Stimulated activated CD8-positive, alpha-beta memory T cell treated with anti-CD3 and anti-CD28 coated beads, Interleukin-12 subunit alpha, Interleukin-12 subunit beta, amount 100 ng/mL, for 4 hours (primary cell): ENCODE results near the gene ATP8B3.

Experiments
- DNase-seq: peaks from one replicate; pipeline ENCODE4 v3.0.0-alpha.2; 2020; ENCODE audit warnings: low read depth

ATP8B3 gene

GRCh38 chr19:1756705-1757465 is 55.2 kb downstream of the ATP8B3 start:
- DNase-seq, result no peak

DNA sequence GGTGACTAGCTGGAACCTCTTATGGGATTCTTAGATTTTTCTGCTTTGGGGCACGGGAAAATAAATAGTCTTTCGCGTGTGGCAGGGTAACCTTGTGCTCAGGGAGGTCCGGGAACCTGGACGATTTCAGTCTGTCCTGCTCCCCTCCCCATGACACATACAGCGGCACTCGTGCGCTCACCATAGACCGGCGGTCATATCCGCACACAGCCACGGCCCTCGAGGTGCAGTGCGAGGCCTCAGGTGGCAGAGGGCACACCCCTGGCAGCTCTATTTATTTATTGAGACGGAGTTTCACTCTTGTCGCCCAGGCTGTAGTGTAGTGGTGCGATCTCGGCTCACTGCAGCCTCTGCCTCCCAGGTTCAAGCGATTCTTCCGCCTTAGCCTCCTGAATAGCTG is 55.8 kb downstream of the ATP8B3 start:
- no peak for DNase-seq

DNA sequence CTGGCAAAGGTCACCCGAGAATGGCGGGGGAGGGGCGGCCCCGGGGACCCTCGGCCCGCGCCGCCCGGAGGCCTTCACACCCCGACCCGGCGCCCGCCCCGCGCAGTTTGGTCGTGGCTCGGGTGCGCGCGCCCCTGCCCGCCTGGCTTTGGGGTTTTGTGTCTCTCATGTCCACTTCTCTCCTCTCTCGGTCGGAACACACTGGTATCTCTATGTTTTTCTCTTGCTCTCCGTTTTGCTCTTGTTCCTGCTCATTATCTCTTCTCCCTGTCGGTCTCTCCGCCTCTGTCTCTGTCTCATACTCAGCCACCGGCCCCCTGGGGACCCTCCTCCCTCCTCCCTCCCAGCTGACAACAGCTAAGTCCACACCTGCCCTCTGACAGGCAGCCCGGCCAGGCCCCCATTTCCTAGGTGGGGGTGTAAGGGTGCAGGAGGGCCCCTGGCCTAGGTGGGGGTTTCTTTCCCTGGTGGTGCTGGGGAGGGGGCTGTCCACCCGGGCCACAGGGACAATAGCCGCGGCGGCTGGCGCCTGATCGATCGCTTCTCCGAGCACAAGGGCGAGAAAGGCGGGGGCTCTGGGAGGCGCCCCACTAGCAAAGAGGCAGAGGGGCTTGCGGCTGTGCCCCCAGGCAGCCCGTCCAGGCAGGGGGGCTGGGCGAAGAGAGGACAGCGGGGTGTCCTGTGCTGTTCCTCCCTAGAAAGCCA is 56.5 kb downstream of the ATP8B3 start:
- DNase-seq, result no peak

- no peak for DNase-seq
Measured at GRCh38 chr19:1754636-1755466, 57.2 kb downstream of the ATP8B3 start.

DNA sequence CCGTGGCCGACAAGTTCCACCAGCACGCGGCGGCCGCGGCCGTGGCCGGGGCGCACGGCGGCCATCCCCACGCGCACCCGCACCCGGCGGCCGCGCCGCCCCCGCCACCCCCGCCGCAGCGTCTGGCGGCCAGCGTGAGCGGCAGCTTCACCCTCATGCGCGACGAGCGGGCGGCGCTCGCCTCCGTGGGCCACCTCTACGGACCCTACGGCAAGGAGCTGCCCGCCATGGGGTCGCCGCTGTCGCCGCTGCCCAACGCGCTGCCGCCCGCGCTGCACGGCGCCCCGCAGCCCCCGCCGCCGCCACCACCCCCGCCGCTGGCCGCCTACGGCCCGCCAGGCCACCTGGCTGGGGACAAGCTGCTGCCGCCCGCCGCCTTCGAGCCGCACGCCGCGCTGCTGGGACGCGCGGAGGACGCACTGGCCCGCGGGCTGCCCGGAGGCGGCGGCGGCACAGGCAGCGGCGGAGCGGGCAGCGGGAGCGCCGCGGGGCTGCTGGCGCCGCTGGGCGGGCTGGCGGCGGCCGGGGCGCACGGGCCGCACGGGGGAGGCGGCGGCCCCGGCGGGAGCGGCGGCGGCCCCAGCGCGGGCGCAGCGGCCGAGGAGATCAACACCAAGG is 57.9 kb downstream of the ATP8B3 start:
- DNase-seq, result no peak

DNA sequence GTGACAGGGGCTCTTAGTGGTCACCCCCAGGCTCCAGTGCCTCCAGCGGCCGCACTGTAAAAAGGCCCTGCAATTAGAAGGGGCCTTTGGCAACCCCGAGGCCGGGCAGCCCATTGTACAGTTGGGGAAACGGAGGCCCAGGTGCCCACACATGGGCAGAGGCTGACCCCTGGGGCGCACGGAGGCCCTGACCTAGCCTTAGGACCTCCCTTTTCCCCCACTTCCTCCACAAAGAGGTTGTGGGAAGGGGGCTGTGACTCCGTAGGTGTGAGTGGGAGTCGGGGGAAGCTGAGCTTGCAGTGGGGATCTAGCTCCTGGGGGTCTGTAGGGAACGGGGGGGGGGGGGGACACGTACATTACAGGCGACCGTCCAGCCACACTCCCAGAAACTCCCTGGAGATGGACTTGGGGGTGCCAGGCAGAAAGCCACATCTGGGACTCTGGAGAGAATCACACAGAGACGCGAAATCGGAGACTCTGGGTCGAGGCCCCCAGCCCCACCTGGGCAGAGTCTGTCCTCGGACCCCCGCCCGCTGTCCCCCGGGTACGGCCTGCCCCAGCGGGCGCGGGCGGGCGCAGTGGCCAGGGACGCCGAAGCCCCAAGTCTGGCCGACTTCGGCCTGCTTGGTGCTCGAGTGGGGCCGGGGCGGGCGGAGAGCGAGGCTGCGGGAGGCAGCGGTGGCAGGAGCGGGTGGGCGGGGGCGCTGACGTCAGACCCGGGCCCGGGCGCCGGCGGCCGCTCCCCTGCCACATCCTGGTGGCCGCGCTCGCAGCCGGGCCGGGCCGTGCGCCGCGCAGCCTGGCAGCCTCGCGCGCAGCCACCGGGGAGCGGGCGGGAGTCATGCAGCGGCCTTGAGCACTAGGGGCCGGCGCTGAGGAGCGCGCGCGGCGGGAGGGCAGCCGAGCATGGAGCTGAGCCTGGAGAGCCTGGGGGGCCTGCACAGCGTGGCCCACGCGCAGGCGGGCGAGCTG is 59.0 kb downstream of the ATP8B3 start, which contains the start of gene ONECUT3:
TSS of gene ONECUT3 (plus strand) at position 750 of the 972 bp plus-strand sequence. CDS start at position 907, 157 bp downstream.
- DNase-seq, result no peak

DNA sequence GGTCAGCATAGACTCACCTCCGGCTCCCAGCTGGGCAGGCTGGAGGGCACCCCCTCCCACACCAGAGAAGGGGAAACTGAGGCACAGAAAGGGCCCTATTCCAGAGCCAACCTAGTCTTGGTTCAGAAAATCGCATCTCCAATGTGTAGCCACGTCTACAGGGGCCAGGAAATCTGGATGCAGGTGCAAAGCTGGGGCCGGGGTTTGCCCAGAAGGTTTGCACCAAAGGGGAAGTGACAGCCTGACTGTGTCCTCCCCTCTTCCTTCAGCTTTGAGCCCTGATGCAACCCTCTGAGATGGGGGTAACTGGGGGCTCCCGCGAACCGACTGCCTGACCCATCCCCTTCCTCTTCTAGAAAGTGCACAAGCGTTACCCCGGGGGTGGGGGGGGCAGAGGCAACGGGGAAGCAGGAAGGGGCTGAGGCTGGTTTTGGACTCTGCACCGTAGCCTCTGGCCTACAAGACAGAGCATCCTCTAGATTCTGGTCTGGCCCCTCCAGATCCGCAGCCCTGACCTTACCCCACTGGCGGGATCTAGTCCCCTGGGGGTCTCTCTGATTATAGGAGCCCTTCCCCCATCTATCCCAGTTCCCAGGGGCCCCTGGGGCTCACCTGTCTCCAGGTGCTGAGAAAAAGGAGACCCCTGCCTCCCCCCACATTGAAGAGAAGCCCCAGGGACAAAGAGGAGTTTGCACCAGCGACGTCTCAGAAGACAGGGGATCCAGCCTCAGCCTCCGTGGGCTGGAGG is 59.9 kb downstream of the ATP8B3 start:
- no peak for DNase-seq

DNA sequence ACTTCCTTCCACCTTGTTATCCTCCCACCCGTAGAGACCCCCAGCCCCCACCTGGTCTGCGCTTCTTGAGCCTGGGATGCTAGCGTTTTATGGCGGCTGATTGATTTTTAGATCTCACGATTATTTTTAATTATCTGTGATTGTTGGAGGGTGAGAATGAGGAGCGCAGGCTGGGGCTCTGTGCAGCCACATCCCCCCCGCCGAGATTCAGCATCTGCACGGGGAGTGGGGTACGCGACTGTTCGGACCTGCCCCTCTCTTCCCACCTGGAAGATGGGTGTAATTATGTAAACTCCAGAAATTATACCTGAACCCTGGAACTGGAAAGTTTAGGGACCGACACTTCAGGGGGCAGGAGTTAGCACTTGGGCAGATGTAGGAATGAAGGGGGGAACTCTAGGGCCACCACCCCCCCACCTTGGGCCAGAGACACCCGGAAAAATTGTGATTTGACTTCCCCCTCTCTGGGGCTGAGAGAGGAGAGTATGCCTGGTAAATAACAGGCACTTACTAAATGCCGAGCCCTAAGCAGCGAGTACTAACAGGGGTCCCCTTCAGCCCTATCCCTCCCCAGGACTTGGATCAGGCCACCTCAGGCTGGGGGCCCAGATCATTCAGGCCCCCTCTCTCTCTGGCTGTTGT is 60.6 kb downstream of the ATP8B3 start:
- DNase-seq, result no peak

DNA sequence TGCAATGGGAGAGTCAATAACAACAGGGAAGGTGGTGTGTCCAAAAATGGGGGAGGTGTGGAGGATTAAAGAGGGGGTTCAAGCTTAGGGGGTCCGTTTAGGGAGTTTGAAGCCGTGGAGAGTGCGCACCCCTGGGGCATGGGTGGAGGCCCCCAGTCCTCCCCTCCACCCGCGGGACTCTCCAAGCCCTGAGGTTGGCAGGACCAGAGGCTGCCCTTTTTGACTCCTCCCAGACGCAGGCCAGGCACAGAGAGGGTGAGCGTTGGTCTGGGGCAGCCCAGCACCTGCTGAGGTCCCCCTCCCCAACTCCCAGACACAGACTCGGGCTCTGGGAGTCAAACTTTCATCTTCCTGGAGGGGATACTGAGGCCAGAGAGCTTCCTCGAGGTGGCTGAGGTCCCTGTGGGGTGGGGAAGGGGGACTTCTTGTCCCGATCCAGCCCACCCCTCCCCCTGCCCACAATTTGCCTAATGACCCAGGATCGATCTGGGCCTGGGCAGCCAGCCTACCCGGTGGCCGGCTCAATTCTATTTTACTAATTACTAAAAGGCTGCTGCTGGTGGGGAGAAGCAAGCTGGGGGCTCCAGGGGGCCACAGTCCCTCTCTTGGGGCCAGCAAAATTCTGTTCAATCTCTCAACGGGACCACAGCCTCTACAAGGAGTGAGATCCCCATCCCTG is 61.6 kb downstream of the ATP8B3 start:
- no peak for DNase-seq

DNA sequence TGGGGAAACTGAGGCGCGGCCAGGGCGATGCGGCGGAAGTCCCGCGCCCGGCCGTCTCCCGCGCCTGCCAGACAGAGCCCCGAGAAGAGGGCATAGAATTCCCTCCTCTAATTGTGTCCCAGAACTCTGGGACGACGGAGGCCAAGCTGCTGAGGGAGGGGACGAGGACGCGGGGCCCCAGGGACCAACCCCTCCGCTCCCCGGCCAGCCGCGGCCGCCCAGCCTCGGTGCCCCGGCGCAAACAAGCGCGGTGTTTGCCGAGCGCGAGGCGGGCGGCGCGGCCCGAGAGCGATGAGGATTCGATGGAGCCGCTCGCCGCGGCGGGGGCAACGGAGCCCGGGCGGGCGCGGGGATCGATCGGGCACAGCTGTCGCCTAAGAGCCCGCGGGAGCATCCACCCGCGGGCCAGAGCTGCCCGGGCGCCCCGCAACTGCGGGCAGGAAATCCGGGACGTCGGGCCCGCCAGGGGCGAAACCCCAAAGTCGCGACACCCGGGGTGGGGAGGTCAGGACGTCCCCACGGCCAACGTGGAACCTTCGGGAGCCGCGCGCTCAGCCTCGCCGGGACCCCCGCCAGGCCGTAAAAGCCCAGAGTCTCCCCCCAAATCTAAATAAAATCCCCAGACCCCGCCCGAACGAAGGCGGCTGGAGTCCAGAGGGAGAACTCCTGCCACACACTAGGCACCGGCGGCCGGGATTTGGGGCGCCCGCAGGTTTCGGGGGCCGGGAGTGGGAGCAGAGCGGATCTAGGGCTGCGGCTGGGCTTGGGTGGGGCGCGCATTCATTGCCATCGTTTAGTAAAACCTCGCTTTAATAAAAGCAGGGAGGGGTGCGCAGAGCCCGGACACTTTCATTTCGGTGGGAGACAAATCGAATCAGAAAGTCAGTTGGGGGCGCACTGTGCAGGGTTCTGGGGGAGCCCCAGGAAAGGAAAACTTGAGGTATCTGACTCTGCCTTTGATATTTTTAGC is 62.4 kb downstream of the ATP8B3 start:
- DNase-seq, result no peak

DNA sequence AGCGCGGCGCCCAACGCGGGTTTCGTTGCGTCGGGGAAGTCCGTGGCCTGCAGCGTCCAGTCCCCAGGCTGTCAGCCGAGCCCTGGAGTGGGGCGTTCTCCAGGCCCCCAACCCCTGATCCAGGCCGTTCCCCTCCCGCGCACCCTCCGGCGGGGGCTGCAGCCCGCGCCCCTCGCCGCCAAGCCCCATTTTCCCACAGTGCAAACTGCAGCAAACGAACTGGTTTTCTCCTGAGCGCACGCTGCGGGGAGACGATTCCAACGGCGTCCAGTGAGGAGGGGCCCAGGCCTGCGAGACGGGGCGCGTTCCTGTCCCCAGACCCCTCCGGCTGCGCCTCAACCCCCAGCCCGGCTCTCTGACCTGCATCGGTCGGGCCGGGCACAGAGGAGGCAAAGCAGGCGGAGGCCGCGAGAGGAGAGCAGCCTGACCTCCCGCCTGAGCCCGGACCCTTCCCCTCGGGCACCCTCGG is 63.2 kb downstream of the ATP8B3 start:
- DNase-seq, result no peak

DNA sequence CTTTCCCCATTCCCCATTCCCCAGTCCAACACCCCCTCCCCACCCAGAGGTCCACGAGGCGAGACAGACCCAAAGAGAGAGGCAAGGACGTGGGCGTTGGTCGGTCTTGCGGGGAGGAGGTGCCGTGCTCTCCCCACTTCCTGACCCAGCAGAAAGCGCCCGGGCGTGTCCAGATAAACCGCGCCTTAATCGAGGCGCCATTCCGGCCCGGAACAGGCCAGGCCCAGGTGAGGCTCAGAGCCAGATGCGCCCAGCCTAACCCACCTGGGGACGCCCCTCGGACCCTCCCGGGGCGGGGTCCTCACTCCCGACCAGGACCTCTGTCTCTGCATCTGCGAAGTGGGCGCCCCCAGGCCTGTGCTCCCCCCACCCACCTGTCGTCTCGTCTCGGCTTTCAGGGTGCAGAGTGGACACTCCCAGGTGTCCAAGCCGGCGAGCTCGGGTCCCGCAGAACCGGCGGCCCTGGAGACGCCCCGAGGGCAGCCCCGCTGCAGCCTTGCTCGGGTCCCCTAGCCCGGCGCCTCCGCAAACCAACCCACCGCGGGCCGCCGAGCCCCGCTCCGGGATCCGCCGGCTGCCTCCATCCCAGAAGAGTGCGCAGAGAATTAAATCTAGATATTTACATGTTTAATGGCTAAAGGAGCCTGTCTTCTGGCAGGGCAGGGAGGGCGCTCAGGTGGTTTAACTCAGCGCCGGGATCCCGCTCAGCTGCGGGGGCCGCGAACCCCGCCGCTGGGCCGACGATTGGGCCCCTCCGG is 63.8 kb downstream of the ATP8B3 start:
- DNase-seq, result no peak

DNA sequence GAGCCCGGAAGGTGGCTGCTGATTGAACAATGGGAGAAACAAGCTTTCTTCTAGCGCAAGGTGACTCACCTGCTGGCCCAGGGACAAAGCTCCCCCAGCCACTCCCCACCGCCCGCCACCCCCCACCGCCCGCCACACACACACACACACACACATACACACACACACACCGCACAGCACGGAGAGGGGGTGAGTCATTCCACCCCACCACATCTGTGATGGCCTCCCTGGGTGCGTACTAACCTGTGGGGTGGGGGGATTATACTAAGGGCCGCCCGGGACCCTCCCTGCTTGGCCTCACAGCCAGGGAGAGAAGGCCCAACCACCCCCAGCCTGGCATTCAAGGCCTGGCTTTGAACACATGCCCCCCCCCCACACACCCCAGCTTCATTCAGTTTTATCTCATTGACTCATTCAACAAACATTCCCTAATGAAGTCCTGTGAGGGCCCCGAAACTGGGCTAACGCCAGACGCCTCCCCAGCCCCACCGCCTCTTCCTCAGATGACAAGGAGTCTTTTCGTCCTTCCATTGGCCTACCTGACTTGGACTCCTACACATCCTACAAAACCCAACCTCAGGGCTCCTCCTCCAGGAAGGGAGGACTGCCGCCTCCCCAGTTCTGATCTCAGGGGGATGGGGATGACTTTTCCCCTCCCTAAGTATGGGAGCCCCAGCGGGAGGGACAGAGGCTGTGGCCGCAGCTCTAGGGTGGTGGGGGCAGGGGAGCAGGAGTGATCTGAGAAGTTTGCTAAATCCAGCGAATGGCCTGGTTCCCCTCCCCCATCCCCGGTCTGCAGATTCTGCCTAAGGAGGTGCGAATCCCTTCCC is 64.6 kb downstream of the ATP8B3 start:
- peak; percentile 25 for DNase-seq

GRCh38 chr19:1746401-1747284 is 65.4 kb downstream of the ATP8B3 start:
- no peak for DNase-seq

- DNase-seq, result no peak
Measured at GRCh38 chr19:1745589-1746031, 66.5 kb downstream of the ATP8B3 start.
